ENCODE data around the gene EIF1. TPM values are rescaled to one million over a fixed set of nuclear protein-coding genes. Genes with fewer than 3 reads are reported as not detected.

Gene EIF1
- total RNA-seq, 1 donor from 2014 or later = 843 TPM

DNA sequence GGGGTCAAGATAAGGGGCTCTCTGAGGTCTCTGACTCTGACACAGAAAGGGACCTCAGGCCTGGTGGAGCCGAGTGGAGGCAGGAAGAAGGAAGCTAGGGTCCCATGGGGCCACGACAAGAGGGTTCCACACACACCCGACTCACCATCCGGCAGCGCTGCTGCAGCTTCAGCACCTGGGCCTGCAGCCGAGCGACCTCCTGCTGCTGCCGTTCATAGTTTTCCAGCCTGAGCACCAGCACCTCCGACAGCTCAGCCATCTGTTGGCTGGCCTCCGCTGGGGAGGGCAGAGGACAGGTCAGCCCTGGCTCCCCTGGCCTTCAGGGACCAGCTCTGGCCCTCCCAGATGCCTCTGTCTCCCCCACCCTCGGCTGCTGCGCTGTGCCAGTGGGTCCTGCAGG lies 39.4 kb downstream of the EIF1 start:
- H3K4me1 Mint-ChIP-seq = peaks cover 9% of the 10 kb centered on the region
- CTCF ChIA-PET = no interaction called here
- TF ChIP-seq CTCF (IDR thresholded peaks at IDR 0.05) = no peak
- no peaks in the 10 kb centered on the region for H3K36me3 Mint-ChIP-seq (ENCODE audit: low read depth)
- no peak overlapping the region for H3K4me3 Mint-ChIP-seq
- ATAC-seq (ENCODE audit: low read depth) (peak; percentile 42), DNase-seq (no peak)
- no peak overlapping the region for H3K27ac Mint-ChIP-seq
- no peaks in the 10 kb centered on the region for H3K9me3 Mint-ChIP-seq
- POLR2A ChIA-PET = interaction anchor here (0.6 kb wide), 1 partner anchor 13 kb away, joined by 3 read pairs; no protein-coding TSS in a partner anchor
- intact Hi-C loops (cut with micrococcal nuclease) = no loop called here
- peaks cover 25% of the 10 kb centered on the region for H3K27me3 Mint-ChIP-seq

DNA sequence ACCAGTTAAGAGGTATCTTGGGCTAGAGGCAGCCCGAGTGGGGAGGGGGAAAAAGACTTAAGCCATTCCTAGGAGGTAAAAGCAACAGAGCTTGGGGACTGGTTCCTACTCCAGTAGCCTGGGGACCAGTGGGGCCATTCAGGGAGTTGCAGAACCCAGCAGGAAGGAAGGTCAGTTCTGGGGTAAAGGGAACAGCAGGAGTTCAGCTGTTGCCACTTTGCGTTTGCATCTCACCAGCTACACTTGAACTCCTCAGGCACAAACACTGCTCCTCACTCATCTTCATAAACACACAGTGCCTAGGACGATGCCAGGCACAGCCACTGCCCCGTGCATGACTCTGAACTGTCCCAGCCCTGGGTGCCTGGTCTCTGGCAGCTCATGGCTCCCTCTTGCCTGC lies 41.8 kb downstream of the EIF1 start:
- DNase-seq = no peak
- H3K36me3 Mint-ChIP-seq (ENCODE audit: low read depth) = no peaks in the 10 kb centered on the region
- ChIA-PET CTCF (no interaction called here), POLR2A (interaction anchor here (0.7 kb wide), 1 partner anchor 32 kb away, joined by 8 read pairs; no protein-coding TSS in a partner anchor)
- peaks cover 20% of the 10 kb centered on the region for H3K4me1 Mint-ChIP-seq
- no peak for TF ChIP-seq CTCF (IDR thresholded peaks at IDR 0.05)
- no peaks in the 10 kb centered on the region for H3K9me3 Mint-ChIP-seq
- ATAC-seq (ENCODE audit: low read depth) = no peak
- intact Hi-C loops (cut with micrococcal nuclease) = loop anchor here (10.0 kb wide), 1 partner anchor 134 kb away; the partner anchor contains the start of gene KLHL11
- H3K27me3 Mint-ChIP-seq = peaks cover 22% of the 10 kb centered on the region
- no peak overlapping the region for H3K27ac Mint-ChIP-seq
- no peak overlapping the region for H3K4me3 Mint-ChIP-seq

- TF ChIP-seq CTCF (IDR thresholded peaks at IDR 0.05) = no peak
- no peak for ATAC-seq (ENCODE audit: low read depth)
- Mint-ChIP-seq H3K27me3 (peaks cover 30% of the 10 kb centered on the region), H3K4me3 (no peak overlapping the region), H3K9me3 (no peaks in the 10 kb centered on the region), H3K36me3 (ENCODE audit: low read depth) (no peaks in the 10 kb centered on the region), H3K4me1 (peaks cover 20% of the 10 kb centered on the region), H3K27ac (no peak overlapping the region)
- ChIA-PET CTCF (no interaction called here), POLR2A (interaction anchor here (0.6 to 1.6 kb wide), 2 partner anchors 42 to 49 kb away, joined by 4 to 6 read pairs; no protein-coding TSS in a partner anchor)
- no peak for DNase-seq
- intact Hi-C loops (cut with micrococcal nuclease) = loop anchor here (10.0 kb wide), 1 partner anchor 133 kb away; the partner anchor contains the start of gene KLHL11
Observed at GRCh38 chr17:41731836-41732235, 43.2 kb downstream of the EIF1 start.

- DNase-seq (no peak), ATAC-seq (ENCODE audit: low read depth) (no peak)
- no peak for TF ChIP-seq CTCF (IDR thresholded peaks at IDR 0.05)
- Mint-ChIP-seq H3K4me3 (peak overlapping the region; percentile 50), H3K27me3 (peaks cover 34% of the 10 kb centered on the region), H3K9me3 (no peaks in the 10 kb centered on the region), H3K27ac (no peak overlapping the region), H3K4me1 (peaks cover 11% of the 10 kb centered on the region), H3K36me3 (ENCODE audit: low read depth) (no peaks in the 10 kb centered on the region)
- ChIA-PET POLR2A (interaction anchor here (0.7 to 1.3 kb wide), 2 partner anchors 52 to 105 kb away, joined by 4 to 6 read pairs; no protein-coding TSS in a partner anchor), CTCF (no interaction called here)
- intact Hi-C loops (cut with micrococcal nuclease) = loop anchor here (10.0 kb wide), 1 partner anchor 131 kb away; the partner anchor contains the start of gene KLHL11
Observed at GRCh38 chr17:41733348-41734138, 44.9 kb downstream of the EIF1 start.
